HepG2 (cell line): ENCODE results near the gene CIAO2B. TPM values are rescaled to one million over a fixed set of nuclear protein-coding genes. Genes with fewer than 3 reads are reported as not detected.

Experiments
- CBFB ChIP-seq: sonication (generic); formaldehyde crosslinking; IDR thresholded peaks from 2 replicates; pipeline ENCODE4 v1.4.0; 2020; ENCODE audit warnings: missing genetic modification reagents
- CHD2 ChIP-seq: IDR thresholded peaks from 2 replicates; pipeline ENCODE4 v1.6.1; 2011; ENCODE audit warnings: low read depth, low read length, improper control_type of control experiment
- HIVEP1 ChIP-seq: sonication (generic); formaldehyde crosslinking; IDR thresholded peaks from 2 replicates; pipeline ENCODE4 v1.4.0; 2020; ENCODE audit warnings: mild to moderate bottlenecking, missing genetic modification reagents
- HOXA5 ChIP-seq: sonication (generic); formaldehyde crosslinking; IDR thresholded peaks from 2 replicates; pipeline ENCODE4 v1.4.0; 2020; ENCODE audit warnings: missing genetic modification reagents
- JUNB ChIP-seq: sonication (generic); formaldehyde crosslinking; IDR thresholded peaks from 2 replicates; pipeline ENCODE4 v1.8.0; 2022; ENCODE audit warnings: missing genetic modification reagents, mild to moderate bottlenecking, borderline replicate concordance
- KAT8 ChIP-seq: IDR thresholded peaks from 2 replicates; pipeline ENCODE4 v1.6.1; 2016; ENCODE audit warnings: missing genetic modification reagents, missing compliant biosample characterization
- KLF6 ChIP-seq: IDR thresholded peaks from 2 replicates; pipeline ENCODE4 v1.8.0; 2016; ENCODE audit warnings: missing biosample characterization, missing genetic modification reagents
- MLLT10 ChIP-seq: sonication (generic); formaldehyde crosslinking; IDR thresholded peaks from 2 replicates; pipeline ENCODE4 v1.4.0; 2020; ENCODE audit warnings: missing genetic modification reagents
- MLX ChIP-seq: IDR thresholded peaks from 2 replicates; pipeline ENCODE4 v1.6.1; 2016
- MTF1 ChIP-seq: sonication (generic); formaldehyde crosslinking; IDR thresholded peaks from 2 replicates; pipeline ENCODE4 v1.5.0; 2020; ENCODE audit warnings: missing genetic modification reagents
- NCOR1 ChIP-seq: fragments of 200-600 bp; sonication (generic); IDR thresholded peaks from 2 replicates; pipeline ENCODE4 v1.7.0; 2017; ENCODE audit warnings: antibody characterized with exemption, low read length, borderline replicate concordance
- SIX1 ChIP-seq: sonication (generic); formaldehyde crosslinking; IDR thresholded peaks from 2 replicates; pipeline ENCODE4 v1.4.0; 2020; ENCODE audit warnings: missing genetic modification reagents, borderline replicate concordance
- TCF7 ChIP-seq: sonication (generic); IDR thresholded peaks from 2 replicates; pipeline ENCODE4 v1.6.1; 2016; ENCODE audit warnings: antibody characterized with exemption, low read depth
- TIGD3 ChIP-seq: sonication (generic); formaldehyde crosslinking; IDR thresholded peaks from 2 replicates; pipeline ENCODE4 v1.5.1; 2020; ENCODE audit warnings: mild to moderate bottlenecking, missing genetic modification reagents, borderline replicate concordance
- TRAFD1 ChIP-seq: sonication (generic); formaldehyde crosslinking; IDR thresholded peaks from 2 replicates; pipeline ENCODE4 v1.5.1; 2020; ENCODE audit warnings: missing genetic modification reagents, mild to moderate bottlenecking, borderline replicate concordance
- ZBTB1 ChIP-seq: sonication (generic); formaldehyde crosslinking; IDR thresholded peaks from 2 replicates; pipeline ENCODE4 v1.4.0; 2020; ENCODE audit warnings: missing genetic modification reagents, borderline replicate concordance
- ZKSCAN8 ChIP-seq: IDR thresholded peaks from 2 replicates; pipeline ENCODE4 v1.6.1; 2016; ENCODE audit warnings: borderline replicate concordance, missing genetic modification reagents, missing compliant biosample characterization
- ZNF235 ChIP-seq: sonication (generic); formaldehyde crosslinking; IDR thresholded peaks from 2 replicates; pipeline ENCODE4 v1.8.1; 2023; ENCODE audit warnings: mild to moderate bottlenecking, missing genetic modification reagents, borderline replicate concordance
- ZNF292 ChIP-seq: sonication (generic); formaldehyde crosslinking; IDR thresholded peaks from 2 replicates; pipeline ENCODE4 v1.8.1; 2022; ENCODE audit warnings: mild to moderate bottlenecking, low read depth, missing genetic modification reagents, borderline replicate concordance
- ZNF383 ChIP-seq: sonication (generic); formaldehyde crosslinking; IDR thresholded peaks from 2 replicates; pipeline ENCODE4 v1.4.0; 2020; ENCODE audit warnings: missing genetic modification reagents, mild to moderate bottlenecking, borderline replicate concordance
- ZNF562 ChIP-seq: sonication (generic); formaldehyde crosslinking; IDR thresholded peaks from 2 replicates; pipeline ENCODE4 v1.8.0; 2022; ENCODE audit warnings: missing genetic modification reagents, borderline replicate concordance
- ZNF563 ChIP-seq: sonication (generic); formaldehyde crosslinking; IDR thresholded peaks from 2 replicates; pipeline ENCODE4 v1.8.0; 2022; ENCODE audit warnings: mild to moderate bottlenecking, moderate library complexity, missing genetic modification reagents
- ZNF605 ChIP-seq: sonication (generic); formaldehyde crosslinking; IDR thresholded peaks from 2 replicates; pipeline ENCODE4 v1.8.0; 2022; ENCODE audit warnings: mild to moderate bottlenecking, missing genetic modification reagents
- ZNF775 ChIP-seq: sonication (generic); formaldehyde crosslinking; IDR thresholded peaks from 2 replicates; pipeline ENCODE4 v1.4.0; 2020; ENCODE audit warnings: missing genetic modification reagents, mild to moderate bottlenecking, moderate library complexity, borderline replicate concordance
- polyA plus RNA-seq, 8 experiments: library from polyadenylated mRNA; depleted of rRNA in 3 of 8; stranded (reverse) in 7 of 8; unstranded in 1 of 8; fragments of >200 nt; fragmentation: Illumina TruSeq in 4 of 8; extraction: Trizol in 4 of 8; gene quantifications; 2 replicates each; pipeline versions ENCODE4 v1.2.1 to v1.2.3, GENCODE V29; 2011 to 2016; ENCODE audit warnings: low read depth in 4 of 8, missing spikeins in 1 of 8, mixed read lengths in 1 of 8; ENCODE audit not compliant: insufficient read depth in 1 of 8
- total RNA-seq, 5 experiments: library from RNA; depleted of rRNA; stranded (reverse); fragments of >200 nt; fragmentation: Illumina TruSeq; extraction: Trizol; gene quantifications; 2 replicates each; pipeline ENCODE4 v1.2.3, GENCODE V29; 2016; ENCODE audit warnings: low read depth in 1 of 5
- TF ChIP-seq, protein P1 (sequence below): sonication (generic); formaldehyde crosslinking; IDR thresholded peaks from 2 replicates; pipeline ENCODE4 v1.8.1; 2023; ENCODE audit warnings: missing genetic modification reagents, mild to moderate bottlenecking, borderline replicate concordance
- TF ChIP-seq, protein P2 (sequence below): IDR thresholded peaks from 2 replicates; pipeline ENCODE4 v1.6.1; 2016; ENCODE audit warnings: control low read depth

CIAO2B gene
- total and polyA plus RNA-seq, 2 of the 13 experiments (the other 11 are each of a cell fraction or from before 2014, with no cell fraction given), result 157 to 293 TPM

GRCh38 chr16:66904846-66905632 is 29.2 kb downstream of the CIAO2B start (continued):
- TF ChIP-seq ZNF562 (CRISPR knock-in tag) (no peak), JUNB (CRISPR knock-in tag) (no peak), ZKSCAN8 (CRISPR knock-in tag) (peak; percentile 71; the same call in 1 of the 2 replicates), SIX1 (CRISPR knock-in tag) (peak; percentile 63; the same call in 1 of the 2 replicates), NCOR1 (peak; percentile 56), CHD2 (no peak), KLF6 (CRISPR knock-in tag) (peak; percentile 28; the same call in 1 of the 2 replicates), ZNF775 (CRISPR knock-in tag) (no peak), TCF7 (peak; percentile 96), HIVEP1 (CRISPR knock-in tag) (no peak; the same call in 1 of the 2 replicates), MLLT10 (no peak), MLX (CRISPR knock-in tag) (peak; percentile 78; the same call in 1 of the 2 replicates), ZBTB1 (CRISPR knock-in tag) (no peak), TRAFD1 (0 out of 2 replicates have a peak, but pooled peaks have one; percentile 74), ZNF383 (CRISPR knock-in tag) (no peak), ZNF292 (CRISPR knock-in tag) (no peak), CBFB (no peak), TIGD3 (CRISPR knock-in tag) (no peak), ZNF235 (CRISPR knock-in tag) (0 out of 2 replicates have a peak, but pooled peaks have one; percentile 2), ZNF605 (CRISPR knock-in tag) (peak; percentile 16; the same call in 1 of the 2 replicates), KAT8 (CRISPR knock-in tag) (peak; percentile 61; the same call in 1 of the 2 replicates), HOXA5 (CRISPR knock-in tag) (peak; percentile 58; the same call in 1 of the 2 replicates), ZNF563 (peak; percentile 13; the same call in 1 of the 2 replicates), MTF1 (CRISPR knock-in tag) (no peak)
- TF ChIP-seq, protein P1, sequence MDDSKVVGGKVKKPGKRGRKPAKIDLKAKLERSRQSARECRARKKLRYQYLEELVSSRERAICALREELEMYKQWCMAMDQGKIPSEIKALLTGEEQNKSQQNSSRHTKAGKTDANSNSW (CRISPR knock-in tag), result no peak
- TF ChIP-seq, protein P2, sequence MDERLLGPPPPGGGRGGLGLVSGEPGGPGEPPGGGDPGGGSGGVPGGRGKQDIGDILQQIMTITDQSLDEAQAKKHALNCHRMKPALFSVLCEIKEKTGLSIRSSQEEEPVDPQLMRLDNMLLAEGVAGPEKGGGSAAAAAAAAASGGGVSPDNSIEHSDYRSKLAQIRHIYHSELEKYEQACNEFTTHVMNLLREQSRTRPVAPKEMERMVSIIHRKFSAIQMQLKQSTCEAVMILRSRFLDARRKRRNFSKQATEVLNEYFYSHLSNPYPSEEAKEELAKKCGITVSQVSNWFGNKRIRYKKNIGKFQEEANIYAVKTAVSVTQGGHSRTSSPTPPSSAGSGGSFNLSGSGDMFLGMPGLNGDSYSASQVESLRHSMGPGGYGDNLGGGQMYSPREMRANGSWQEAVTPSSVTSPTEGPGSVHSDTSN (CRISPR knock-in tag), result no peak
